Natural killer cell (primary cell): ENCODE data around the gene ACVR1. TPM values are rescaled to one million over a fixed set of nuclear protein-coding genes. Genes with fewer than 3 reads are reported as not detected.

ENCODE experiments used
- ATAC-seq, 3 donors: fragments of 150-1000 bp in 2 of 3; fragments of 200-7000 bp in 1 of 3; cut with Tn5 transposase; 1 replicate in 1 of 3; 2 replicates in 2 of 3; pipeline ENCODE4 v1.10.0; 2021; ENCODE audit warnings: mild to moderate bottlenecking in 2 of 3, moderate library complexity in 2 of 3
- DNase-seq, 2 donors: peaks; one replicate each; pipeline versions ENCODE4 v3.0.0 to v3.0.0-alpha.2; 2013 to 2021; ENCODE audit warnings: mixed read lengths in 1 of 2
- H3K27ac ChIP-seq: one replicate; pipeline ENCODE4 v1.5.1; 2013; ENCODE audit warnings: mild to moderate bottlenecking, low read length
- H3K27me3 ChIP-seq: one replicate; pipeline ENCODE4 v1.6.1; 2013; ENCODE audit warnings: low read length; ENCODE audit not compliant: control insufficient read depth, insufficient read depth
- H3K36me3 ChIP-seq: one replicate; pipeline ENCODE4 v1.6.1; 2013; ENCODE audit warnings: low read length; ENCODE audit not compliant: control insufficient read depth, insufficient read depth
- H3K4me1 ChIP-seq: one replicate; pipeline ENCODE4 v1.6.1; 2013; ENCODE audit warnings: low read length; ENCODE audit not compliant: control insufficient read depth, insufficient read depth
- H3K4me3 ChIP-seq: one replicate; pipeline ENCODE4 v1.5.1; 2013; ENCODE audit warnings: low read length
- H3K9me3 ChIP-seq: one replicate; pipeline ENCODE4 v1.6.1; 2013; ENCODE audit warnings: low read length; ENCODE audit not compliant: control insufficient read depth, insufficient read depth
- H3K27ac Mint-ChIP-seq, 2 donors: one replicate each; pipeline ENCODE4 v1.8.0; 2022; ENCODE audit warnings: mild to moderate bottlenecking in 2 of 2, mixed read lengths in 2 of 2, moderate library complexity in 1 of 2
- H3K27me3 Mint-ChIP-seq, 2 donors: one replicate each; pipeline ENCODE4 v1.8.0; 2022; ENCODE audit warnings: low read depth in 2 of 2, mixed read lengths in 2 of 2
- H3K36me3 Mint-ChIP-seq: one replicate; pipeline ENCODE4 v1.8.0; 2022; ENCODE audit warnings: mixed read lengths
- H3K4me1 Mint-ChIP-seq, 2 donors: one replicate each; pipeline ENCODE4 v1.8.0; 2022; ENCODE audit warnings: mixed read lengths in 2 of 2
- H3K4me3 Mint-ChIP-seq: one replicate; pipeline ENCODE4 v1.8.0; 2022; ENCODE audit warnings: mild to moderate bottlenecking, moderate library complexity, mixed read lengths
- H3K9me3 Mint-ChIP-seq, 2 donors: one replicate each; pipeline ENCODE4 v1.8.0; 2022; ENCODE audit warnings: mixed read lengths in 2 of 2
- CTCF ChIP-seq: fragments of 200-600 bp; IDR thresholded peaks from one replicate; pipeline ENCODE4 v1.8.0; 2022; ENCODE audit warnings: antibody characterized with exemption
- WGBS: methylation state at CpG from one replicate; pipeline ENCODE4 v1.1.7; 2013; ENCODE audit warnings: missing lambda C conversion rate; ENCODE audit not compliant: insufficient coverage; 5-methylcytosine and 5-hydroxymethylcytosine counted together
- intact Hi-C: fragments of 100-400 bp; cut with micrococcal nuclease; formaldehyde crosslinking; loops from one replicate; pipeline ENCODE4 v1.14.2; 2022
- total RNA-seq, 4 donors: library from RNA; stranded (reverse); fragments of 120-200 nt in 1 of 4; gene quantifications; one replicate each; pipeline versions ENCODE4 v1.2.3 to v1.2.4, GENCODE V29; 2013 to 2022

Gene ACVR1
- total RNA-seq, 3 donors from 2014 or later (not counting 1 experiment from before 2014, with no cell fraction given), result 3.3 to 6.9 (median 6.1) TPM

- intact Hi-C loops, result no loop called here
- Histone ChIP-seq H3K36me3 (no peaks in the 10 kb centered on the region), H3K4me1 (no peaks in the 10 kb centered on the region), H3K27ac (no peak overlapping the region), H3K9me3 (no peaks in the 10 kb centered on the region), H3K4me3 (no peak overlapping the region), H3K27me3 (no peaks in the 10 kb centered on the region)
- Mint-ChIP-seq H3K4me1 (peaks cover 7 to 8% of the 10 kb centered on the region in 2 donors), H3K27me3 (no peaks in the 10 kb centered on the region), H3K27ac (no peak overlapping the region), H3K9me3 (no peaks in the 10 kb centered on the region), H3K36me3 (no peaks in the 10 kb centered on the region), H3K4me3 (no peak overlapping the region)
- DNase-seq (no peak), ATAC-seq (no peak)
- 91% methylated on average over 2 of the region's 2 CpGs for WGBS
- no peak for TF ChIP-seq CTCF
Observed at GRCh38 chr2:157822993-157823392, 53.1 kb downstream of the ACVR1 start.

- no peak for ATAC-seq
- H3K4me1 Mint-ChIP-seq, result peaks cover 7 to 8% of the 10 kb centered on the region in 2 donors
Observed at GRCh38 chr2:157822533-157822932, 53.6 kb downstream of the ACVR1 start.

GRCh38 chr2:157821519-157822131 is 54.5 kb downstream of the ACVR1 start:
- H3K9me3 ChIP-seq, result no peaks in the 10 kb centered on the region
- Mint-ChIP-seq H3K36me3 (no peaks in the 10 kb centered on the region), H3K27ac (no peak overlapping the region), H3K4me3 (no peak overlapping the region), H3K4me1 (peaks cover 7 to 8% of the 10 kb centered on the region in 2 donors), H3K27me3 (no peaks in the 10 kb centered on the region), H3K9me3 (no peaks in the 10 kb centered on the region)
- intact Hi-C loops, result no loop called here
- ATAC-seq (no peak), DNase-seq (no peak)
- no peak overlapping the region for H3K4me3 ChIP-seq
- H3K27me3 ChIP-seq, result no peaks in the 10 kb centered on the region
- no peak for TF ChIP-seq CTCF
- no peaks in the 10 kb centered on the region for H3K36me3 ChIP-seq
- no peaks in the 10 kb centered on the region for H3K4me1 ChIP-seq
- WGBS, result 100% methylated on average over 1 of the region's 1 CpG
- H3K27ac ChIP-seq, result no peak overlapping the region

More at GRCh38 chr2:157822533-157822932, 53.6 kb downstream of the ACVR1 start:
- no peaks in the 10 kb centered on the region for H3K4me1 ChIP-seq
- no peak overlapping the region for H3K4me3 ChIP-seq
- H3K27me3 ChIP-seq, result no peaks in the 10 kb centered on the region
- no peaks in the 10 kb centered on the region for H3K27me3 Mint-ChIP-seq
- 100% methylated on average over 4 of the region's 4 CpGs for WGBS
- no peaks in the 10 kb centered on the region for H3K36me3 ChIP-seq
- H3K27ac Mint-ChIP-seq, result no peak overlapping the region
- DNase-seq, result no peak
- no peak overlapping the region for H3K4me3 Mint-ChIP-seq
- H3K9me3 ChIP-seq, result no peaks in the 10 kb centered on the region
- TF ChIP-seq CTCF, result no peak
- no peak overlapping the region for H3K27ac ChIP-seq
- H3K9me3 Mint-ChIP-seq, result no peaks in the 10 kb centered on the region
- intact Hi-C loops, result no loop called here
- H3K36me3 Mint-ChIP-seq, result no peaks in the 10 kb centered on the region

GRCh38 chr2:157820193-157820592 is 55.9 kb downstream of the ACVR1 start:
- Mint-ChIP-seq H3K27ac (no peak overlapping the region), H3K4me3 (no peak overlapping the region), H3K9me3 (no peaks in the 10 kb centered on the region), H3K27me3 (no peaks in the 10 kb centered on the region), H3K4me1 (peaks cover 7 to 8% of the 10 kb centered on the region in 2 donors), H3K36me3 (no peaks in the 10 kb centered on the region)
- Histone ChIP-seq H3K4me1 (no peaks in the 10 kb centered on the region), H3K4me3 (no peak overlapping the region), H3K9me3 (no peaks in the 10 kb centered on the region), H3K36me3 (no peaks in the 10 kb centered on the region), H3K27me3 (no peaks in the 10 kb centered on the region), H3K27ac (no peak overlapping the region)
- TF ChIP-seq CTCF, result no peak
- ATAC-seq (no peak), DNase-seq (no peak)
- intact Hi-C loops, result no loop called here
- 97% methylated on average over 3 of the region's 3 CpGs for WGBS
